OCI-LY3 (cell line): ENCODE results near the gene SLC1A4.

Experiments used
- EZH2phosphoT487 ChIP-seq: fragments of 200-600 bp; shearing (Covaris generic); IDR thresholded peaks from 2 replicates; pipeline ENCODE4 v1.6.1; 2018; ENCODE audit warnings: antibody characterized with exemption, mixed run types, low read depth
- TF ChIP-seq, protein P1 (sequence below): fragments of 200-600, 300-600 bp; sonication (generic); IDR thresholded peaks from 2 replicates; pipeline ENCODE4 v1.5.1; 2014; ENCODE audit warnings: antibody characterized with exemption, low read length, low read depth

GRCh38 chr2:65013776-65014175 lies 24.6 kb downstream of the SLC1A4 start:
- TF ChIP-seq, protein P1, sequence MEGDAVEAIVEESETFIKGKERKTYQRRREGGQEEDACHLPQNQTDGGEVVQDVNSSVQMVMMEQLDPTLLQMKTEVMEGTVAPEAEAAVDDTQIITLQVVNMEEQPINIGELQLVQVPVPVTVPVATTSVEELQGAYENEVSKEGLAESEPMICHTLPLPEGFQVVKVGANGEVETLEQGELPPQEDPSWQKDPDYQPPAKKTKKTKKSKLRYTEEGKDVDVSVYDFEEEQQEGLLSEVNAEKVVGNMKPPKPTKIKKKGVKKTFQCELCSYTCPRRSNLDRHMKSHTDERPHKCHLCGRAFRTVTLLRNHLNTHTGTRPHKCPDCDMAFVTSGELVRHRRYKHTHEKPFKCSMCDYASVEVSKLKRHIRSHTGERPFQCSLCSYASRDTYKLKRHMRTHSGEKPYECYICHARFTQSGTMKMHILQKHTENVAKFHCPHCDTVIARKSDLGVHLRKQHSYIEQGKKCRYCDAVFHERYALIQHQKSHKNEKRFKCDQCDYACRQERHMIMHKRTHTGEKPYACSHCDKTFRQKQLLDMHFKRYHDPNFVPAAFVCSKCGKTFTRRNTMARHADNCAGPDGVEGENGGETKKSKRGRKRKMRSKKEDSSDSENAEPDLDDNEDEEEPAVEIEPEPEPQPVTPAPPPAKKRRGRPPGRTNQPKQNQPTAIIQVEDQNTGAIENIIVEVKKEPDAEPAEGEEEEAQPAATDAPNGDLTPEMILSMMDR, result no peak
- TF ChIP-seq EZH2phosphoT487, result no peak
